ENCODE measurements around the gene ADSL.
A peak's percentile ranks its signal among the peaks of the same experiment; 100 is the strongest.
"Not testable (repeated sequence)": the region's sequence is repeated elsewhere in the genome, so short reads cannot be mapped to it uniquely, and the experiment has no call there.

The ADSL gene

DNA sequence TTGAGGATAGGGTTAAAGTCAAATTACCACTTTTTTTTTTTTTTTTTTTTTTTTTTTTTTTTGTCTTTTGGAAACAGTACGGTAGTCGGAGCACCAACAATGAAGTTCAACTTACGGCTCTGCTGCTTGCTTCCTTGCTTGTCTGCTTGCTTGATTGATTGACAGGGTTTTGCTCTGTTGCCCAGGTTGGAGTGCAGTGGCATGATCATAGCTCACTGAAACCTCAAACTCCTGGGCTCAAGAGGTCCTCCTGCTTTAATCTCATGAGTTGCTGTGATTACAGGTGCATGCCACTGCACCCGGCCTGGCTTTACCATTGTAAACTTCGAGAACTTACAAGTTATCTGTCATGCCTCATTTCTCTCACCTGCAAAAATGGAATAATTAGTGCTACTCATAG lies 29.8 kb downstream of the ADSL start:
- no peak for DNase-seq

DNA sequence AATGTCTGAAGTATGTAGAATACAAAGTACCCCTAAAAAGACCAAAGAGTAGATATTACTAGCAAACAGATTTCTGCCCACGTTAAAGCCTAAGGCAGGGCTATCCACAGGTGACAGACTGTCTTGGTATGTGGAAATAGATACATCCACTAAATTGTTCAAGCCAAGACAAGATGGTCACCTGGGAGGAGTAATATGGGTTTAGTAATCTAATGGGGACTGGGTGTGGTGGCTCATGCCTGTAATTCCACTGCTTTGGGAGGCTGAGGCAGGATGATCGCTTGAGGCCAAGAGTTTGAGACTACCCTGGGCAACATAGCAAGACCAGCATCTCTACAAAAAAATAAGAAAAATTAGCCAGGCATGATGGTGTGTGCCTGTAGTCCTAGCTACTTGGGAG lies 31.6 kb downstream of the ADSL start:
- no peak for DNase-seq

DNA sequence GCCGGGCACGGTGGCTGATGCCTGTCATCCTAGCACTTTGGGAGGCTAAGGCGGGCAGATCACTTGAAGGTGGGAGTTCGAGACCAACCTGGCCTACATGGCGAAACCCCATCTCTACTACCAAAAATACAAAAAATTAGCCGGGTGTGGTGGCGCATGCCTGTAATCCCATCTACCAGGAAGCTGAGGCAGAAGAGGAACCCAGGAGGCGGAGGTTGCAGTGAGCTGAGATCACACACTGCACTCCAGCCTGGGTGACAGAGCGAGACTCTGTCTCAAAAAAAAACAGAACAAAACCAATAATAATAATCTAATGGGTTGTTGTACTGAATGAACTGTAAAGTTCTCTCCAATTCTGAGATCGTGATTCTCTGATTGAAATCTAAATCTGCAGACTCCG lies 32.1 kb downstream of the ADSL start:
- DNase-seq = not testable (repeated sequence)

DNA sequence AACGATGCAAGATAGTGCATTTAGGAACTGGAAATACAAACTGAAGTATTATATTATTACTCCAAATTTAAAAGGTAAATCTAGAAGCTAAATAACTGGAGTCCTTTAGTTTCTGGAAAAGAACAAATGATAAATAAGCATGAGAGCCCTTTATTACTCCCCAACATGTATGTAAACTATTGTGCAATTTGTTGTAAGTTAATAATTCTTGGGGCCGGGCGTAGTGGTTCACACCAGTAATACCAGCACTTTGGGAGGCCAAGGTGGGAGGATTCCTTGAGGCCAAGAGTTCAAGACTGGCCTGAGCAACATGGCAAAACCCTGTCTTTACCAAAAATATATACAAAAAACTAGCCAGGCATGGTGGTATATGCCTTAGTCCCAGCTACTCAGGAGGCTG lies 35.2 kb downstream of the ADSL start:
- no peak for DNase-seq

DNA sequence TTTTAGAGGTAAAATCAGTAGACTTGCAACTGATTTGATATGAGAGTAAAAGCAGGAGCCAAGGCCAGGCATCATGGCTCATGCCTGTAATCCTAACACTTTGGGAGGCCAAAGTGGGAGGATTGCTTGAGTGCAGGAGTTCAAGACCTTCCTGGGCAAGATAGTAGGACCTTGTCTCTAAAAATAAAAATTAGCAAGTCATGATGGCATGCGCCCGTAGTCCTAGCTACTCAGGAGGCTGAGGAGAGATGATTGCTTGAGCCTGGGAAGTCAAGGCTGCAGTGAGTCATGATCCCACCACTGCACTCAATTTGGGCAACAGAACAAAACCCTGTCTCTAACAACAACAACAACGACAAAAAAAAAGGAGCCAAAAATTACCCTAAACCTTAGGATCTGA lies 37.6 kb downstream of the ADSL start:
- no peak for DNase-seq

DNA sequence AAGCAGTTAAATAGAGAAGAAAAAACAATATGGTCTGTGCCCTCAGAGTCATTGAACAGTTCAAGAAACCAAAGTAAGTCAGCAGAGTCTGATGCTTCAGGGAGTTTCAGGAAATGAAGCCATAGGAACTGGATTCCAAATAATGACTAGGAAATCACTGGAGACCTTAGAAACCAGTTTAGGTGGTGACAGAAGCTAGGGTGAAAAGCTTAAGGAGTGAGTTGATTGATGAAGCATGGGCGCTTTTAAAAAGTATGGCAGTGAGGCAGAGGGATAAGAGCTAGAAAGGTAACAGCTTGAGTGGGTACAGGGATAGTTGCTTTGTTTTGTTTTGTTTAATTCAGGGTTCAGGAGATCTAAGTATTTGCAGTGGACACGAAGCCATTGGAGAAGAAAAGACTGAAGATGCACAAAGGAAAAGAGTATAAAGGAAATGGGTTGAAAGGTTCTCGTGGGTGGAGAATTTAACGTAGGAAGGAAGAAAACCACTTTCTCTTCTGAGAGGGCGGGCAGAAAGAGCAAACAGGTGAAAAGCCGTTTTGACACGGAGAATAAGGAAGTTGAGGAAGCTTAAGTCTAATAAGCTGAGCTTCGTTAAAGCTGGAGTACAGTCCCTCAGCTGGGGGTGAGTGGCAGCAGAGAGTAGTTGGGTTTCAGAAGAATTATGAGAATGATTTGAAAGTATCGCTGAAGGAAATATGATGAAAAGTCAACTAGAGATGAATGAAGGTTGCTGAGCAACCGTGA lies 38.9 kb downstream of the ADSL start:
- no peak for DNase-seq

DNA sequence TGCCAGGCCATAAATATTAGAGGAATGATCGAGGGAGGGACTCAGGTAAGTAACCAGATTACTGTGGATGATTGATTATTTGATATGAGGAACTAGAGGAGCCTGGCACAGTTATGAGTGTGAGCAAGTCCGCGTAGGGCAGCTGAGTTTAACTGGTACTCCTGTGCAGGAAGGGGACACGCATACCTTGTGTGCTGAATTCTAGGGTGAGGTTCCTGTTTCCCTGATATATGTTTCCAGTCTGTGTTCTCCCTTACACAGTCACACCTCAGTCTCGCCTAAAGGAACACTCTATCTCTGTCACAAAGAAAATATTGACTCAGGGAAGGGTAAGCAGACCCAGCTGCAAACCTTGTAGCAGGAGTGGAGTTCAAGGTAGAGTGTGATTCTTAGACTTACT lies 41.4 kb downstream of the ADSL start:
- no peak for DNase-seq

DNA sequence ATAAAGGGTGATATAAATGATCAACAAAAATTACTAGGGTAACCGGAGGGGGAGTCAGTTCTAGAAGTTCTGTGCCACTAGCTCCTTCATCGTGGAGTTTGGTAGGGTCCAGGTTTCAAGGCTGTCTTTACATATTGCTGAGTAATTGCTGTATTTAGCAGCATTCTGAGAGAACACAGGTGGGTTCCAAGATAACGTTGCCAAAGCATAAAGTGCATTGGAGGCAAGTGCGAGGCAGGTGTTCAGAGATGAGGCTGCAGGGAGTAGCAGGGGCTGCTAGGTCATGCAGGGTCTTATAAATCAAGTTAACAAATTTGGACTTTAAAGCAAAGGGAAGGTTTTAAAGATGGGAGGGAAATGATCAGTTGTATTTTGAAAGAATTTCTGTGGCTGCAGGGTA lies 41.9 kb downstream of the ADSL start:
- DNase-seq = no peak

DNA sequence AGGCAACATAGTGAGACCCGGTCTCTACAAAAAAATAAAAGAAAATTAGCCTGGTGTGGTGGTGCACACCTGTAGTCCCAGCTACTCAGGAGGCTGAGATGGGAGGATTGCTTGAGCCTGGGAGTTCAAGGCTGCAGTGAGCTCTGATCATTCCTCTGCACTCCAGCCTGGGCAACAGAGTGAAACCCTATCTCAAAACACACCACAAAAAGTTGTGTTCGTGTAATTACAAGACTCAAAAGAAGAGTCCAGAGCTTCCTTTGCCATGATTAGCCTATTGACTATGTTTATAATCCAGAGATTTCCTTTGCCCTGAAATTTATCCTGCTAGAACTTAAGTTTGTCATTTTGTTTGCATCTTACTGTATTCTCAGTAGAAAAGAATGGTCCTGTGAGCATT lies 45.1 kb downstream of the ADSL start:
- DNase-seq = no peak

DNA sequence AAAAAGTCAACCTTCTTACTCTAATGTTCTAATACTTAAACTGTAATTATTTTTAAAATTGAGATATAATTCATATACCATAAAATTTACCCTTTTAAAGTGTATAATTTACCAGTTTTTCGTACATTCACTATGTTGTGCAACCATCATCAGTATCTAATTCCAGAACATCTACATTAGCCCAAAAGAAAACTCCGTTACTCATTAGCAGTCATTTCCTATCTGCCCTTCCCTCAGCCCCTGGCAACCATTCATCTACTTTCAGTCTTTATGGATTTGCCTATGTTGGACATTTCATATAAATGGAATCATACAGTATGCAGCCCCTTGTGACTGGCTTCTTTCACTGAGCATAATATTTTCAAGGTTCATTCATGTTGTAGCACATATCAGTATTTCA lies 46.3 kb downstream of the ADSL start:
- no peak for DNase-seq

DNA sequence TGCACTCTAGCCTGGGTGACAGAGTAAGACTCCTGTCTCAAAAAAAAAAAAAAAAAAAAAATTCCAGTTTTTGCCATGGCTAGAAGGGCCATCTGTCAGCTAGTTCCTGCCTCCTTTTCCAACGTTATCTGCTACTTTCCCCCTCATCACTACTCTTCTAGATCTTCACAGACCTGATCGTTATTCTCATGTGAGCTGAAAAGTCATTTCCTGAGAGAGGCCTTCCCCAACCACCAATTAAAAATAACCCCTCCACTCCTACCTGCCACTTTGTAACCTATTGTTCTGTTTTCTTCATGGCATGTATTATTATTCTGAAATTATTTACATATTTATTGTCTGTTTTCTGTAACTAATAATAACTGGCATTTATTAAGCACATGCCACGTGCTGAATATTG lies 48.3 kb downstream of the ADSL start:
- no peak for DNase-seq

DNA sequence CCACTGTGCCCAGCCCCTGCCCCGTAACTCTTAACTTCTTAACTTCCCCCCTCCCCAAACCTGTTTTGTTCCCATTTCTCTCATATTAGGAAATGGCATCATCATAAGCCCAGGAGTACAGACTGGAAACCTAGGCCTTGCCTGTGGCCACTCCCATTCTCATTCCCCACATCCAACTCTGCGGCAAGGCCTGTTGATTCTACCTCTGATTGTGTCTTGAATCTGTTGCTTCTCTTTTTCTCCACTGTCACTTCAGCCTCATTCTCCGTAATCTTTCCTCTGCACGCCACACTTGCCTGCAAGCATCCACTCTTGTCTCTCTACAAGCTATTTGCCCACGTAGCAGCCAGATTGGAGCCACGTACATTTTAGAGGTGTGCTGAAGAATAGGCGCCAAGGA lies 49.3 kb downstream of the ADSL start:
- DNase-seq = no peak

DNA sequence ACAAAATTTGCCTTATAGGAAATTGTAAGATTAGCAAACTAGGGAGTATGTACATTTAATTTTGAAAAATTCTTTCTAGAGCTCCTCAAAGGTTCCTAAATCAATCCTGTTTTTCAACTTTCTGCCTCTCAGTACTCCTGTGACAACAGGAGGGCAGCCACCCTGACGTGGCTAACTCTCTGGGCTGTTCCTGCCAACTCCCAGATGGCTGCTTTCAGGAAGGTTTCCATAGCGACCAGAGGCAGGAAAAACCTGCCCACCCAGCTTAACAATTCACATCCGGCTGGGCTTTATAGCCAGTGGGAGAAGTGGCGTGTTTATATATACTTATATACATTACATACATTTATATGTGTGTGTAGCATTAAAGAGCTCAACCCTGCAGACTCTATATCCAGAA lies 50.6 kb downstream of the ADSL start:
- DNase-seq = no peak

DNA sequence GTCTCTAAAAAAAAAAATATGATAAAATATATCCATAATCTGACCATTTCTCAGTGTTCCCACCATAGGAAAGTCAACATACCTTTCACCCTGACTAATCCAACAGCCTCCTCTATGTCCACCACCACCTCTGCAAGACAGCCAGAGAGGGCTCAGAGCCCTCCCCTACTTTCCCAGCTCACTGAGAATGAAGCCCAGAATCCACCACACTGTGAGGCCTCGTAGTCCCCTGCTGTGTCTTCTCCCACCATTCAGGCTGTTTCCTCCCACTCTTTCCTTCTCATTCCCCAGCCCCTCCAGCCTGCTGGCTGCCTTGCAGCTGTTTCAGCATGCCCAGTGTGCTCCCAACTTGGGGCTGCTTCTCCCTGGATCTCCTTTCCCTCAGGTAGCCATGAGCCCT lies 51.1 kb downstream of the ADSL start:
- no peak for DNase-seq

DNA sequence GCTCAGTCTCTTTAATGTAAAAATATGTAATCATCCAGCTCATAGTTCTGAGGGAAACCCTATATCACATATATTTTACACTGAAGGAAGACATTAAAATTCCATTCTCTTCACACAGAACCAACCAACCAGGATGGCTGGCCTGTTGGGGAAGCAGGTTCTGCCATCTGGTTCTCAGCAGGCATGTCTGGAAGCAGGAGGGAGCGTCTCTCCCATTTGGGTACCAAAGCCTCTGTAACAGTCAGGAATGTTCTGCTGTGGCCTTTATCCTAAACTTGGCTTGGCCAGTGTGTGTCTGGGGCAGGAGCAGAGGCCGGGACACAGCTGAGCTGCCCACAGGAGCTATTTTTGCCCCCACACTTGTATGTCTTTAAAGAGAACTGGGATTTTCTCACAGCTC lies 53.3 kb downstream of the ADSL start:
- no peak for DNase-seq

DNA sequence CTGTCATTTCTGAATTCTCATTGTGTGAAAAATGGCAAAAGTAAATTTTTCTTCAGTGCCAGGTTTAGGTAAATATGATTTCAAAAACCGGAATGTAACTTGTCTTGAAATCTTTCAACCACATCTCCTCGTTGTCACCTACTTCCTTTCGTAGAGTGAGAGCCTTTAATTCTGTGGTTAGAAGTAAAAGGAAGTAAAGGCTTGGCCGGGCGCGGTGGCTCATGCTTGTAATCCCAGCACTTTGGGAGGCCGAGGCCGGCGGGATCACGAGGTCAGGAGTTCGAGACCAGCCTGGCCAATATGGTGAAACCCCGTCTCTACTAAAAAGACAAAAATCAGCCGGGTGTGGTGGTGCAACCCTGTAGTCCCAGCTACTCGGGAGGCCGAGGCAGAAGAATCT lies 53.9 kb downstream of the ADSL start:
- peak; percentile 61 for DNase-seq

DNA sequence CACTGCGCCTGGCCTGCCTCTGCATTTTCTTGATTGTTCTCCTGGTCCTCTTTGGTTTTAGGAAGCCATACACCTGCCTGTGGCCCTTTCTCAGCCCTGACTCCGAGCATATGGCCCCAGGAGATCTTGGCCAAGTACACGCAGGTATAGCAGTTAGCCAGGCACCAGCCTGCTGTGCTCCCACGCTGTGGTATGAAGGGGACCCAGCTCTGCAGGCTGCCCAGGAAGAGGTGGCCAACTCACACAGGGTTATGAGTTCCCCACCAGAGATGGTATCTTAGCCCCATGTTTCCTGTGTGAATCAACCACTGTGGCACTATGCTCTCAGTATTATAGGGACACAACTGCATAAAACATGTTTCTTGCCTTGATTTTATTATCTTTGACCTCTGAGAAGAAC lies 55.2 kb downstream of the ADSL start:
- peak; percentile 79 for DNase-seq

DNA sequence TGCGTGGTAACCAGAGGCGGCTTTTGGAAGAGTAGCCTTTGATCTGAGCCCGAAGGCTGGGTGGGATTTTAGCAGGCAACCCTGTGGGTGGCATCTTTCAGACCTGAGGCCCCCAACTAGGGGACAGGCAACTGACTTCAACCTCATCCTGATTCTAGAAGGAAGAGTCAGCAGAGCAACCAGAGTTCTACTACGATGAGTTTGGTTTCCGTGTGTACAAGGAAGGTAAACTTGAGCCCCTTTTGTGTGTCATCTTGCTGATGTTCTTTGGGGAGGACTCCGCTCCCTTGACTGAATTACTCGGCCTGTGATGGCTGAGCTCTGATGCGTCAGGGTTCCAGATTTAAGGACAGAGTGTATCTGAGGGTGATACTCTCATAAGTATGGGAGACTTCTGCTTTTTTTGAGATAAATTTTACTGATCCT lies 55.7 kb downstream of the ADSL start:
- peak; percentile 54 for DNase-seq

DNA sequence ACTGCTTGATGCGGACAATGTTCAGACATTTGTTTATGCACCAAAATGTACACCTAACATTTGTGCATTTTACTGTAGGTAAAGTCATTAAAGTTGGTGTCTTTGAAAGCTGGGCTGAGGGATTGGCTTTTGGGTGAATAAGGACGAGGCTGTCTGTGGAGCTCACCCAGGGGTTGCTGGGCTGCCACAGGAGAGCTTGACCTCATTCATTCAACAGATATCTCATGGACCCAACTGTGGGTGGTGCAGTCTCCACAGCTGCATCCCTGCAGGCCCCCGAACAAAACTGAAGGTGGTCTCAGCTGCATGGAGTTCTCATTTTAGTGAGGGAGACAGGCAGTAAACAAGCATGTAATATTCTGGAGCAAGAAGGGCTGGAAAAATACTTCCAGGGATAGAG lies 56.8 kb downstream of the ADSL start:
- DNase-seq = no peak

DNA sequence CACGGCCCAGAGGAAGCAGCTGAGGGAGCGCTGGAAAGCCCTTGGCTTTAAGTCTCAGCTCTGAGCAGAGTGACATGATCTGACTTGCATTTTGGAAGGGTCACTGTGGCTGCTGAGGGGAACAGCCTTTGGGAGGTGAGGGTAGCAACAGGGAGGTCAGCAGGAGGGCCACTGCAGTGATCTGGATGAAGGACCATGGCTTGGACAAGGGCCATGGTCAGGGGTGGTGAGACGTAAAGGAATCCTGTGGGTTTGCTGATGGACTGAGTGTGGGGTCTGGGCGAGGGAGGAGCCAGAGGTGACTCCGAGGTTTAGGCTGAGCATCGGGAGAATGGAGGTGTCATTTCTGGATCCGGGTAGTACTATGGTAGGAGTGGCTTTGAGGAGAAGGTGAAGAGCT lies 57.4 kb downstream of the ADSL start:
- DNase-seq = no peak

DNA sequence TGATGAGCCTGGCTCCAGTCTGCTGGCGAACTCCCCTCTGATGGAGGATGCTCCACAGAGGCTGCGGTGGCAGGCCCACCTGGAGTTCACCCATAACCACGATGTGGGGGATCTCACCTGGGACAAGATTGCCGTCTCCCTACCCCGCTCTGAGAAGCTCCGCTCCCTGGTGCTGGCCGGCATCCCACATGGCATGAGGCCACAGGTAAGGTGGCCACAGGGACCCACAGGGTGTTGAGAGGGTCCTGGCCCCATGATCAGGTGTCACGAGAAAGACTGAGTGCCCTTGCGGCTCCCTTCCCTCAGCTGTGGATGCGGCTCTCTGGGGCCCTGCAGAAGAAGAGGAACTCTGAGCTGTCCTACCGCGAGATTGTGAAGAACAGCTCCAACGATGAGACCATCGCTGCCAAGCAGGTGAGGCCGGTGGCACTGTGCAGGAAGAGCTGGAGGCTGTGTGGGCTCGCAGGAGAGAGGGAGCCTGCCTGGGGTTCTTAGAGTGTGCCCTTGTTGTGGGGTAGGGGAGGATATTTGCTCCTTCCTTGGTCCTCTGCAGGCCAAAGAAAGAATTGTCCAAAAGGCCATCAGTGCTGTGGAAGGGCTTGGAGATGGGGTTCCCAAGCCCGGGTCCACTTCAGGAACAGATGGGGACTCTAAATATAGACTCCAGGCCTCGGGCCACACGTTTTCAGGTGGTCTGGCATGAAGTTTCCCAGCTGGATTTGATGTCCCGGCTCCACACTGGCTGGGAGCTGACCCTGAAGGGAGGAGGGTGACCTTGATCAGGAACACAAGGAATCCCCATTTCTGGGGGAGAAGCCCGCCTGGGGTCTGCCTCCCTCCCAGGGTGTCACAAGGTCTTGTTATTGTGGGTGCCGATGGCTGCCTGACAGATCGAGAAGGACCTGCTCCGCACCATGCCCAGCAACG lies 58.2 kb downstream of the ADSL start:
- no peak for DNase-seq

DNA sequence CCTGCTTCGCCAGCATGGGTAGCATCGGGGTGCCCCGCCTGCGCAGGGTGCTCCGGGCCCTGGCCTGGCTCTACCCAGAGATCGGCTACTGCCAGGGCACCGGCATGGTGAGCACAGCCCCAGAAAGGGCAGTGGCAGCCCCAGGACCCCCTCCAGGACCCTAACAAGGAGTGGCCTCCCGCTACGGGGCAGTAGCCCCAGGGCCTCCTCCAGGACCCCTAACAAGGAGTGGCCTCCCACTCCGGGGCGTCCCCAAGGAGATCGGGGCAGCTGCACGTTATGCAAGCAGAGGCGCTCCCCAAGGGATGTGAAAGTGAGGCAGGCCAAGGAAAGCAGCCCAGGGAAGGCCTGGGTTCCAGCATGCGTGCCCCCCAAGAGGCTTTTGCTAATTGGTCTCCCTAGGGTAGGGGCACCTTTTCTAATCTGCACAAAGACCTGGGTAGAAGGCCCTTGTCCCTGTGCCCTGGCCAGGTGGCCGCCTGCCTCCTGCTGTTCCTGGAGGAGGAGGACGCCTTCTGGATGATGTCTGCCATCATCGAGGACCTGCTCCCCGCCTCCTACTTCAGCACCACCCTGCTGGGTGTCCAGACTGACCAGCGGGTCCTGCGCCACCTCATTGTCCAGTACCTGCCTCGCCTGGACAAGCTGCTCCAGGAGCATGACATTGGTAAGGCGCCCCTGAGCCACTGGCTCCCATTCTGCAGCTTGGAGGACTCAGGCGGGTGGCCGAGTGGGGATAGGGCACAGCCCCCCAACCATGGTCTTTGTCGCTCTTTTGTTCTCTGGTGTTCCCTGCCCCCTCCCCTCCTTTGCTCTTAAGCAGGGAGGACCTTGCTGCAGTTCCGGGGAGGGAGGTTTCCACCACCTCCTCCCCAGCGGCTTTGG lies 59.1 kb downstream of the ADSL start:
- no peak for DNase-seq
